NCI-H146 (cell line): ENCODE data around the gene ODAD3.
"Not testable (repeated sequence)": the region's sequence is repeated elsewhere in the genome, so short reads cannot be mapped to it uniquely, and the experiment has no call there.

Experiments used
- DNase-seq: peaks from one replicate; lab custom pipeline; 2025; lab: John Stamatoyannopoulos, UW

ODAD3 gene

DNA sequence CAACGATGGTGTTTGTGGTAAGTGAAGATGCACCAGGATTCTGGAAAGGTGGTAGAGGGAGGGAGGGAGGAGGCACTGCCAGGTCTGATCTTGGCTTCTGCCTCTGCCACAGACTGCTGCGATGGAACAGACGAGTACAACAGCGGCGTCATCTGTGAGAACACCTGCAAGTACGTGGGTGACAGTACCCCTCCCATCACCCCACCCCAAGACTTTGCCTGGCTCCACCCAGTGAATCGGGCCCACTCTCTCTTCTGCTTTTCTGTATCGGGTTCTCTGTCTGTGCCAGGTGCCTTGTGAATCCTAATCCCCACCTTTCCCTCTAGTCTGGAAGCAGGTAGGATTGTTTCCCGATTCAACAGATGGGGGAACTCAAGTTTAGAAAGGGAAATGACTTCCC, 3.0 kb upstream of the ODAD3 start:
- DNase-seq, result no peak

DNA sequence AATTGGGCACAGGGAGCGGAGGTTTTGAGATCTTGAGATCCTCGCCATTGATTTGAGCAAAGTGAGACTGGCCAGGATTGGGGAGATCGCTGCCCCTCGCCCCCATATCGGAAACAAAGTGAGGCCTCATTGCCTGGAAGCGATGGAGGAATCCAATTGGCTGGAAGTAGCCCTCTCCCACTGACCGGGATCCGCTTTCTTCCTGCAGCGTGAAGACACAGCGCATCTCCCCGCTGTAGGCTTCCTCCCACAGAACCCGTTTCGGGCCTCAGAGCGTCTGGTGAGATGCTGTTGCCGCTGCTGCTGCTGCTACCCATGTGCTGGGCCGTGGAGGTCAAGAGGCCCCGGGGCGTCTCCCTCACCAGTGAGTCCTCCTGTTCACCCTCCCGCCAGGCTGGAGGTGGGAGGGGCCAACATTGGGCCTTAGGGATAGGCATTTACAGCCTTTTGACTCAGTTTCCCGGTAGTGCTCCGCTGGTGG, 952 bp upstream of the ODAD3 start:
- DNase-seq, result peak; percentile 43

DNA sequence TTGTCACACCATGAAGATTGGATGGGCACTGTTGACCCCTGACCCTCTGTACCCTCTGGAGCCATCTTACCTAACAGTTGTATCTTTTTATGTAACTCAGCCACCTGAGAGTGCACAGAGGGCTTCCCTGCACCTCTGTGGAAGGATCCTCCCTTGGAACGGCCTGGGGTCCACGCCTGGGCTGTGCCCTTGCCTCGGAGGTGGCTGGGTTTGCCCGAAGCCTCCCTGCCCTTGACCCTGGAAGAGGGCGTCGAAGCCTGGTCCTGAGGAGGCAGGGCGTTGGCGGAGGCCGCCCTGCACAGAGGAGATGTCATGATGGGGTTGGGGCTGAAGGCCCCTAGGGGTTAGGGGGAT, 241 bp downstream of the ODAD3 start:
- DNase-seq, result peak; percentile 67

DNA sequence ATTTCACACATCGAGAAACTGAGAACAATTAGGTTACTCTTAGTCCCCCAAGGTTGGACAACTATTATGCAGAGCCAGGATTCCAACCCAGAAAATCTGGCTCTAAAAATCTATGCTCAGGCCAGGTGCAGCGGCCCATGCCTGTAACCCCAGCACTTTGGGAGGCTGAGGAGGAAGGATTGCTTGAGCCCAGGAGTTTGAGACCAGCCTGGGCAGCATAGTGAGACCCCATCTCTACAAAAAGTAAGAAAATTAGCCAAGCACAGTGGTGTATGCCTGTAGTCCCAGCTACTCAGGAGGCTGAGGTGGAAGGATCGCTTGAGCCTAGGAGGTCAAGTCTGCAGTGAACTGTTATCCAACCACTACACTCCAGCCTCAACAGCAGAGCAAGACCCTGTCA, 1.4 kb downstream of the ODAD3 start:
- not testable (repeated sequence) for DNase-seq

DNA sequence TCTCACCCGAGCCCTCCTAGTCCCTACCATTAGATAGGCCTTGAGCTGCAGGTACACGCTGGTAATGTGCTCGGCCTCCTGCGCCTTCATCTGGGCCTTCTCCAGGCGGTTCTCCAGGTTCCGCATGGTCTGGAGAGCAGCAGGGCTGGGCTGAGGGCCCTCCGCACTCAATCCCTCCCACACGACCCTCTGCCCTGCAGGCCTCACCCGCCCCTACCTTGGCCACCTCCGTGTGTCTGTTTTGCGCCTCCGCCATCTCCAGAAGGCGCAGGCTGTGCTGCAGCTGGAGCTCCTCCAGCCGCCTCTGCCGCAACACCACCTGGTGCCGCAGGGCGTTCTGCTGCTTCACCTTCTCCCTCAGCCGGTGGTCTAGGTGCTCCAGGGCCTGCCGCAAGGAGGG, 8.3 kb downstream of the ODAD3 start:
- DNase-seq, result no peak

DNA sequence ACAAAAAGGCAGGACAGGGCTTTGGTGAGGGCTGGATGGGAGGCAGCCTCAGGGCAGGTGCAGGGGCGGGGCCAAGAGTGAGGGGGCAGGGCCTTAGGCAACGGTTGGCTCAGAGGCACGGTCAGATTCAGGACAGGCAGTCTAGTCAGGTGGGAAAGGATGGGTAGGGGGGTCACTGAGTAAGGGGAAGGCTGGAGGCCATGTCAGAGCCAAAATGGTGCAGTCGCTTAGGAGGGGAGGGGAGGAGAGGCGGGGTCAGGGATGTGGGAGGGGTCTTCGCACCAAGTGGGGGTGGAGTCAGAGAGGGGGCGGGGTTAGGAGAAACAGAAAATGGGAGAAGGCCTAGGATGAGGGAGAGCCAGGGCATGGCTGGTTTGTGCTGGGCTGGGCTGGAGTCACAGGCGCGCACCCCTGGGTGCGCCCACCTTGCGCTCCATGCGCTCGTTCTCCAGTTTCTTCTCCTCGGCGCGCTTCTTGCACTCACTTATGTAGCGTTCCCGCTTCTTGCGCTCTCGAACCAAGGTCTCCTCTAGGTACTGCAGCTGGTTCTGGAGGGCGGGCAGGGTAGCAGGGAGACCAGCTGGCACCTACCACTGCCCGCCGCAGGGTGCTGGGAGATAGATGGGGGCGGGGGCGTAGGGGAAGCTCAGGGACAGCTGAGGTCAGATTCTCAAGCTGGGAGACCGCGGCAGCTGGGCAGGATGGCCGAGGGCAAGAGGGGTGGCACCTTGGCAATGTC, 9.0 kb downstream of the ODAD3 start:
- no peak for DNase-seq

DNA sequence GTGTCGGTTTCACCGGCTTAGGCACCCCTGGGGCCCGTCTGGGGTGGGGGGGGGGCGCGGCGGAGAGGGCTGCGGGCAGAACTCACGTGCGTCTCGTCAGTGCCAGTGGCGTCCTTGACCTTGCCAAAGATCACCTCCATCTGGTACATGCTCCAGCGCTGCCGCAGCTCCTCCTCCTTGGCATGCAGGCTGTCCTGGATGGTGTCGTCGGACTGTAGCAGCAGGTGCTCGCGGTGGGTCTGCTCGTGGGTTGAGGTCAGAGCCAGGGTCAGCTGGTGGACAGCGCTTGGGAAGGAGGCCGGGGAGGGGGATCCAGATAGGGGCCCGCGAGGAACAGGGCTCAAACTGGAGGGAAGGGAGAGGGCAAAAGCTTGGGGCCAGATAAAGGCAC, 11.1 kb downstream of the ODAD3 start:
- no peak for DNase-seq

DNA sequence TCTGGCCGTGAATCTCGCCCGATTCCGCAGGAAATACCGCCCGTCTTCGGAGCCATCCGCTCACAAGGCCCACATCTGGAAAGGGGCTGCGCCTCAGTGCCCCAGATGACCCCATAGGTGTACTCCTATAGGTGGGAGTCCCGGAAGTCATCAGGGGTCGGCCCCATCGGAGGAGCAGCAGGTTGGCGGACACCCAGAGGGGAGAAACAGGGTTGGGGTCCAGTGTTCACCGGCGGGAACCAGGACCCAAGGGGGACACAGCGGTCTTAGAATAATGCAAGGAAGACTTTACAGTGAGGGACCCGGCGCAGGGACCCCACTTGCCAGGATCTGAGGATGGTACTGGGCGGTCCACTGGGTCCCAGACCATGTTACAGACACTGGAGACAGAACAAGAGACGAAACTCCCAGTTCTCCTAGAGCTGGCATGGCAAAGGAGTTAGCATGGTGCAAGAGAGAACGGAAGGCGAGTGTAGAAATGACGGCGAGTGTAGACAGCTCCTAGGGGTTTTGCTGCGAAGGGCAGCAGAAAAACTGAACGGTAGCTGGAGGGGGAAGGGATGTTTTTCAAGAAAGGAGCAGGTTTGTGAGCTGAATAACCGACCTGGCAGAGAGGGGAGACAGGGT, 11.6 kb downstream of the ODAD3 start:
- DNase-seq, result no peak

DNA sequence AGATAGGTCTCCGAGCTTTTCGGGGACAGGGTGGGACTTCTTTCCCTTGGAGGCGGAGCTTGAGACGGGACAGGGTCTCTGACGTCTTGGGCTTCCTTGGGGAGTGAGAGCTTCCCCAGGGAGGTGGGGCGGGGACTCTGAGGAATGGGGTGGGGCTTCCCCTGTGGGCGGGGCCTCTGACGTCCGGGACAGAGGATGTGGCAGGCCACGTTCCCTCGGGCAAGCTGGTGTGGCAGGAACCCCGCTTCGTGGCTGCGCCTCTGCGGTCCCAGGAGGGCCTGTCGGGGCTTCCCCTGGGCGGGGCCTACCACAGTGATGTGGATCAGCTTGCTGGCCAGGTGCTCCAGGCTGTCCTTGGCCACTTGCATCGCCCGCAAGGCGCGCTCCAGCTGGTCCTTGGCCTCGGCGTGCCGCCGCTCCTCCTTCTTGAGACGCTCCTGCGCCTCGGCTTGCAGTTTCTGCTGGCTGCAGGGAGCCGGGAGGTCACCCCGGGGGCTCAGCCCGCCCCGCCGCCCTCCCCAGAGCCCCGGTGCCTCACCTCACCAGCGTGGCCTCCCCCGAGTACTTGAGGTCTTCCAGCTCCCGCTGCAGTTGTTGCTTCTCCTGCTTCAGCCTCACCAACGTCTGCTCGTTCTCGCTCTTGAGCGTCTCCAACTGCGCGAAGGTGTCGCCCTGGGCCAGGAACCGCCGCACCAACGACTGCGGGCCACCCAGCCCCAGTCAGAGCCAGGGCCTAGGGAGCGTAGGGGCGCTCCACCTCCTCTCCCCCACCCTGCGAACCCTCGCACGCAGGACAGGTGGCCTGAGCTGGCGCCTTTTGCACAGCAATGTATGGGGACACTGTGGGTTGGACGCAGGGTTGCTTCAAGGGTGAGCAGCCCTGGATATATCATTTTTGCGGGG, 12.5 kb downstream of the ODAD3 start:
- peak; percentile 89 for DNase-seq

DNA sequence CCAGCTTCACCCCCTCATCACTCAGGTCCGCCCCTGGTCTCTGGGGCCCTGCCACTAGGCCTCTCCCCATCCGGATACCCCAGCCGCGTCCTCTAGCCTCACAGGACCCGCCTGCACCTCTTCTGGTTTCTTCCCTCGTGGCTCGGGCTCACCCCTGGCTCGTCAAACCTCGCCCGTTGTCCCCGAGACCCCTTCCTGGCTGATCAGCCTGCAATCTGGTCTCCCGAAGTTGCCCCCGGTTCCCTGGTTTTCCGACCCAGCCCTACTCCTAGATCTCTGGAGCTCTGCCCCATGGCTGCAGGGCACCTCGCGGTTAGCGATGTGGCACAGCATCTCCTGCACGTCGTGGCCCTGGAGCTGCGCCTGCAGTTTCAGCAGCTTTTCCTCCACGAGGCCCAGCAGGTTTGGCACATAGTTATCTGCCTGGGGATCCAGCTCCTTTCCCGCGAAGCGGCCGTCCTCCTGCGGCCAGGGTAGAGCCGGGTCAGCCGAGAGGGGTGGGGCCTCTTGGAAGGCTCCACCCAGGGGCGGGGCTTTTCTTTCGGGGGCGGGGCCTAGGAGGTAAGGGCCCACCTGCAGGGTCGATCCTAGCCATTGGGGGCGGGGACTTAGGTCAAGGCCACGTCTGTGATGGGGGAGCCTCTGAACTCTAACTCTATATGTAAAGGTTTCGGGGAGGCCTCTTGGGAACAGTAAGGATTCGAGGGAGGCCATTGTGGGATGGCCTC, 13.4 kb downstream of the ODAD3 start:
- DNase-seq, result peak; percentile 89

DNA sequence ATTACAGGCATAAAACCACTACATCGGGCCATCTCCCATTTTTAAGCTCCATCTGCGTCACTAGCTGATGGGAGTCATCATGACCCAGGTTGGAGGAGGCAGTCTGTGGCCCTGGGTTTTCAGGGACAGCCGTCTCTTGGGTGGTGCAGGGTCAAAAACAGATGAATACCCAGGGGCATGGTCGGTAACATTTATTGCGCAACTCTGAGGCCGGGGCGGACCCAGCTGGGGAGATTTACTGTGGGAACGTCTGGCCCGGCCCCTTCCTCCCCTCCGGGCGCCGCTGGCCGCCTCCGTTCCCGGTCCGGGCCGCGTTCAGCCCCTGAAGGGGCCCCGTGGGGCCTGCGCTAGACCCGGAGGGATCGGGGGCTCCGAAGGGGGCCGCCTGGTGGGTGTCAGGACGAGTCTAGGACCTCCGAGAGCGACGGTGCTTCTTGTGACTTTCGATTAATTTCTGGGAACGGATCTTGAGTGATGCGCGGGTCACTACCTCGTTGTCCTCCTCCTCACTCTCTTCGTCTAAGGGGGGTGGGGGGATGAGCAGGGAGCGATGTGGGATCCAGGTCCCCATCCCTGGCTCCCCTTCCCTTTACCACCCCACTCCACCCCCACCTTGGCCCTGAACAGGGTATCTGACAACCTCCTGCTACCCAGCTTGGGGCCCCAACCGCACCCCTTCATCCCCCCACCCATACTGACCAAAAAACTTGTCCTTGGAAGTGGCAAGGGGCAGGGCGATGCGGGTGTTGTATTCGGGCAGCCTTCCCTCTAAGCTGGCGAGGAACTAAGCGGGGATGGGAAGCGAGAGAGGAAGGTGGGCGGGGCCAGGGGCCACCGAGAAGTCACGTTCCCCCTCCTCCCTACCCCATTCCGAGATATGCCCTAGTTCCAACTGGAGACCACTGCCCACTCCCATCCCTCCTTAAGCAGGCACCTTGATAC, 14.2 kb downstream of the ODAD3 start:
- DNase-seq, result peak; percentile 55

DNA sequence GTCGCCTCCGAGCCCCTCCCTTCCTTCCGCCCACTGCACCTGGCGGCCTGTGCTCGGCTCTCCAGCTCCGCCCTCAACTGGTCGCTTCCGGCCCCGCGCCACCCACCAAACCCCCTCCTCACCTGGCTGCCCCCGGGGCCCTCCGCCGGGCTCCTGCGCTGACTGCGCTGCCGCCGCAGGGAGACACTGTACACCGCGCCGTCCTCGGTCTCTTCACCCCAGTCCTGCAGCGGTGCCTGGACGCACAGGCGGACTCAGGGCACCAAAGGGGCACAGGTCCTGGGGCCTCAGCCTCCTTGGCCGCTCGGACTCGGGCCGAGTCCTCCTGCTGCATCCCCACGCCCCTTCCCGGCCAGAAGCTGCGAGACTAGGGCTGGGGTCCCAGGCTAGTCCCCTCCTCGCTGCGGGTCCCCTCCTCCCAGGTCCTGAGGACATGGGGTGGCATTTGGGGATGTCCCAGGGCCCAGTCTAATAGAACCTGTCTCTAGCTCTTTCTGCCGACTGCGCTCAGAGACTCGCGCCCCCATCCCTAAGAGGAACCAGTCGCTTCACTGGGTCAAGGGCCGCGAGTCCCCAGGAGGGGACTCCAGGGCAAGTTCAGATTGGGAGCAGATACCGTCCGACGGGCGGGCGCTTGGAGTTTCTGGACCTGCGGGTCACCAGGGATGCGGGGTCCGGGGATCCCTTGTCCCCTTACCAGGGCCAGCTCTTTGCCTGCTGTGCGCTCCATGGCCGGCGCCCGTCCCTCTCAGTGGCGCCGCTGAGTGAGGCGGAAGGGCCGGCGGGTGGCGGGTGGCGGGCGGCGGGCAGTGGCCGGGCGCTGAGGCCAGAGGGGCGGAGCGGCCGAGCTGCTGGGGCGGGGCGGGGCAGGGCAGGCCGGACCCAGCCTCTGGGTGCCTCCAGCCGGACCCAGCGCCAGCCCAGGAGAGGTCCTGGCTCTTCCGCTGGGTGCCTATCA, 16.1 kb downstream of the ODAD3 start, which contains the start of gene RGL3:
Gene RGL3 (minus strand): TSS at position 766 of the 958 bp plus-strand sequence. CDS start 36 bp downstream, at position 730.
- peak; percentile 95 for DNase-seq

DNA sequence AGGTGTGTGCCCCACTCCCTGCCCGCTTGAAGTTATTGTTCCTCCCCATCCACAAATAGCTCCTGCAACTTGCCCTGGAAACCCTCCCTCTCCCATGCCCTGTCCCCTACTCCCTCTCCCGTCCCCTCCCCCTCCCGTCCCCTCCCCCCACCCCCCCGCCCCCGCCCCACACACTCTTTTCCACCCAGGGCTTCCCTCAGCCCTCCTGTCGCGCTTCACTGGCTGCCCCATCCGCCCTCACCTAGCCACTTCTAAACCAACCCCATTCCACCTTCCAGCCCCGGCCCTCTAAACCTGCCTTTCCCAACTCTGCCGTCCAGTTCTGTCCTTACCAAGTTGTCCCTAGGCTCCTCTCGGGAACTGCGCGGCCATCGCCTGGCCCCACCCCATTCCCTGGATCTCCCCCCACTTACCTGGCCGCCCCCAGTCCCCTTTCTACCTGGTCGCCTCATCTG, 16.8 kb downstream of the ODAD3 start:
- DNase-seq, result no peak

DNA sequence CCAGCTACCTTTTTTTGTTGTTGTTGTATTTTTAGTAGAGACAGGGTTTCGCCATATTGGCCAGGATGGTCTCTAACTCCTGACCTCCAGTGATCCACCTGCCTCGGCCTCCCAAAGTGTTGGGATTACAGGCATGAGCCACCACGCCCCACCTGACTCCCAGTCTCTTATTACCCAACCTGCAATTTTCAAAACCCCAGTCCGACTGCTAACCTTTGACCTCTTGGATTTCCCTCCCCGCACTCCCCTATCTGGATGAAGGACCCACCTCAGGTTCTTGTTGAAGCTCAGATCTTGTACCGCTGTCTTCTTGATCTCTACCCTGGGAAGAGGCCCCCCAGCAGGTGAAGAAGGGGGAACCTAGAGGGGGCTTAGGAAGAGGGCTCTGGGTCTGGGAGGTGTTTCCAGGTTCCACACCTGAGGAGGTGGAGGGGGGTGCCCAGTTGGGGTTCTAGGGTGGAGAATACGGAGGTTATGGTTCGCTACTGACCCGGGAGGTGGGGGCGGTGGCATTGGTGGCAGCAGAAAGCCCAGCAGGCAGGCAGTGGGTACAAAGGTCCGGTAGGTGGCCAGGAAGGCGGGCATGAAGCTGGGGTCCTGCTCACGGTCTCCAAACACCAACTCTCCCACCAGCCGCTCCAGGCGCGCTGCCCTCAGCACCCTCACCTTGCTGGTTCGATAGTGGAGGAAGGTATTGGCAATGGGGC, 18.4 kb downstream of the ODAD3 start:
- DNase-seq, result no peak

DNA sequence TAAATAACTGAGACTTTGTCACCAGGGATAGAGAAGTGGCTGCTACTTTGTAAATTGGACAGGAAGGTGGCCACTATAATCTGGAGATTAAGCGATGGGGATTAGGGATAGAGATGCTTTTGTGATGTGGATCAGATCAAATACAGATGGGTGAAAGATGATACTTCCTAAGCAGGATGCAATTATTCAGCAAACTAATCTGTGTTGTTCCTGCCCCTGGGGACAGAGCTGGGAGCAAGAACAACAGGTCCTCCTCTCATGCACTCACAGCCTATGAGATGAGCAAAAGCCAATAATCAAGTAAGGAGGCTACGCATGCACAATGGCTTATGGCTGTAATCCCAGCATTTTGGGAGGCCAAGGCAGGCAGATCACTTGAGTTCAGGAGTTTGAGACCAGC, 20.4 kb downstream of the ODAD3 start:
- DNase-seq, result peak; percentile 64

DNA sequence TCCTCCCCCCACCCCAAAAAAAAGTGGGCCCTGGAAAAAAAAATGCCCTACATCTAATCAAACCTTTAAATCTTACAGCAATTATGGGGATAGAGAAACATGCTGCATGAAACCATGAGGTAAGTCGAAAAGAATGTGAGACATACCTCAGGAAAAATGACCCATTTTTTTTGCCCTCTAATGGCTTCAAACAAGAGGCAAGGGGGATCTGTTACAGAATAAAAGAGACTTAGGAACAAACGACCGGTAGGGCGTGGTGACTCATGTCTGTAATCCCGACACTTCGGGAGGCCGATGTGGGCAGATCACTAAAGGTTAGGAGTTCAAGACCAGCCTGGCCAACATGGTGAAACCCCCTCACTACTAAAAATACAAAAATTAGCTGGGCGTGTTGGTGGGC, 24.2 kb downstream of the ODAD3 start:
- no peak for DNase-seq

DNA sequence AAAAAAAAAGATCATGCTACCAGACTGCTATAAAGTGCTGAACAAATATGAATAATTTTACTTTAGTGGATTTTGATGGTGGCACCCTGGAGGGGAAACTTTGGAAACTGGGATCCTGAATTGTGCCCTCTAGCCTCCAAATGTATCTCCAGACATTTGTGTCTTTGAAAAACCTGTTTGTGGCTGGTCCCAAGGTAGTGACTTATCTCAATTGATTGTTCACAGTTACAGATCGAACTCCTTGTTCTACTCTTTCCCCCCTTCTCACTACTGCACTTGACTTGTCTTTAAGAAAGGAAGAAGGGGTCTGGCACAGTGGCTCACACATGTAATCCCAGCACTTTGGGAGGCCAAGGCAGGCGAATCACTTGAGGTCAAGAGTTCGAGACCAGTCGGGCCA, 26.3 kb downstream of the ODAD3 start:
- no peak for DNase-seq

DNA sequence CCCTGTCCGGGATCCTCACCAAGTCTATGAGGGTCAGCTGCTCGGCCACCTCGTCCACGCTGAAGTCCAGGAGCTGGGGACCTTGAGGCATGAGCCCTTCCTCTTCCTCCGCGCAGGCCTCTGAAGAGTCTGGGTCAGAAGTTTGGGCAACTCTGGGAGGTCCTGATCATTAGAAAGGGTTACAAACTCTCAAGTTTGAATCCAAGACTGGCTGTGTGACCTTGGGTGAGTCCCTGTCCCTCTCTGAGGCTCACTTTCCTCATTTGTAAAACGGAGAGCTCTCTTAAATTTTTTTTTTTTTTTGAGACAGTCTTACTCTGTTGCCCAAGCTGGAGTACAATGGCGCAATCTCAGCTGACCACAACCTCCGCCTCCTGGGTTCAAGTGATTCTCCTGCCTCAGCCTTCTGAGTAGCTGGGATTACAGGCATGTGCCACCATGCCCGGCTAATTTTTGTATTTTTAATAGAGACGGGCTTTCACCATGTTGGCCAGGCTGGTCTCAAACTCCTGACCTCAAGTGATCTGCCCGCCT, 28.2 kb downstream of the ODAD3 start:
- not testable (repeated sequence) for DNase-seq
